ENCODE results near the gene HSPA6.

The HSPA6 gene

GRCh38 chr1:161481624-161482392, 42.5 kb upstream of the HSPA6 start:
- no peaks in the 10 kb centered on the region for H4K20me1 ChIP-seq (ENCODE audit: insufficient read depth, low read length)
- H3F3A ChIP-seq (ENCODE audit: insufficient read depth, low read length), result no peaks in the 10 kb centered on the region
- H3K79me2 ChIP-seq (ENCODE audit: insufficient read depth, low read length), result no peaks in the 10 kb centered on the region
- no peaks in the 10 kb centered on the region for H3K9me2 ChIP-seq (ENCODE audit: low read depth, low read length)
- no peak overlapping the region for H3K27ac ChIP-seq (ENCODE audit: low read depth, low read length, poor library complexity, severe bottlenecking)
- H3K9me3 ChIP-seq (ENCODE audit: low read length), result no peaks in the 10 kb centered on the region
- H3K27me3 ChIP-seq (ENCODE audit: insufficient read depth, low read length), result no peaks in the 10 kb centered on the region
- no peak overlapping the region for H3K9ac ChIP-seq (ENCODE audit: low read length)
- no peak overlapping the region for H3K4me3 ChIP-seq (ENCODE audit: low read depth, low read length, poor library complexity, severe bottlenecking)
- TF ChIP-seq CTCF (IDR thresholded peaks at IDR 0.05; ENCODE audit: low read length), result no peak
- no peak for TF ChIP-seq EZH2 (IDR thresholded peaks at IDR 0.05; ENCODE audit: borderline replicate concordance, low read length)
- no peak overlapping the region for H3K4me2 ChIP-seq (ENCODE audit: low read length)
- no peak overlapping the region for H2AFZ ChIP-seq (ENCODE audit: low read length)
- H3K36me3 ChIP-seq (ENCODE audit: insufficient read depth, low read length), result no peaks in the 10 kb centered on the region
- H3K4me1 ChIP-seq (ENCODE audit: insufficient read depth, low read length, severe bottlenecking), result no peaks in the 10 kb centered on the region

- Histone ChIP-seq H3K4me1 (ENCODE audit: insufficient read depth, low read length, severe bottlenecking) (no peaks in the 10 kb centered on the region), H3K36me3 (ENCODE audit: insufficient read depth, low read length) (no peaks in the 10 kb centered on the region), H3F3A (ENCODE audit: insufficient read depth, low read length) (no peaks in the 10 kb centered on the region), H3K4me3 (ENCODE audit: low read depth, low read length, poor library complexity, severe bottlenecking) (no peak overlapping the region), H3K4me2 (ENCODE audit: low read length) (no peak overlapping the region), H3K27ac (ENCODE audit: low read depth, low read length, poor library complexity, severe bottlenecking) (no peak overlapping the region), H3K9me2 (ENCODE audit: low read depth, low read length) (no peaks in the 10 kb centered on the region), H4K20me1 (ENCODE audit: insufficient read depth, low read length) (no peaks in the 10 kb centered on the region), H3K79me2 (ENCODE audit: insufficient read depth, low read length) (no peaks in the 10 kb centered on the region), H3K27me3 (ENCODE audit: insufficient read depth, low read length) (no peaks in the 10 kb centered on the region), H3K9me3 (ENCODE audit: low read length) (no peaks in the 10 kb centered on the region), H2AFZ (ENCODE audit: low read length) (no peak overlapping the region), H3K9ac (ENCODE audit: low read length) (no peak overlapping the region)
- TF ChIP-seq EZH2 (IDR thresholded peaks at IDR 0.05; ENCODE audit: borderline replicate concordance, low read length) (no peak), CTCF (IDR thresholded peaks at IDR 0.05; ENCODE audit: low read length) (no peak)
These were observed 41.7 kb upstream of the HSPA6 start for GRCh38 chr1:161482610-161483009.

- H4K20me1 ChIP-seq (ENCODE audit: insufficient read depth, low read length), result no peaks in the 10 kb centered on the region
- no peak overlapping the region for H3K4me2 ChIP-seq (ENCODE audit: low read length)
- H3K27ac ChIP-seq (ENCODE audit: low read depth, low read length, poor library complexity, severe bottlenecking), result no peak overlapping the region
- no peaks in the 10 kb centered on the region for H3K79me2 ChIP-seq (ENCODE audit: insufficient read depth, low read length)
- H3F3A ChIP-seq (ENCODE audit: insufficient read depth, low read length), result no peaks in the 10 kb centered on the region
- no peaks in the 10 kb centered on the region for H3K9me2 ChIP-seq (ENCODE audit: low read depth, low read length)
- H3K4me3 ChIP-seq (ENCODE audit: low read depth, low read length, poor library complexity, severe bottlenecking), result no peak overlapping the region
- H2AFZ ChIP-seq (ENCODE audit: low read length), result no peak overlapping the region
- TF ChIP-seq CTCF (IDR thresholded peaks at IDR 0.05; ENCODE audit: low read length) (no peak), EZH2 (IDR thresholded peaks at IDR 0.05; ENCODE audit: borderline replicate concordance, low read length) (no peak)
- H3K9ac ChIP-seq (ENCODE audit: low read length), result no peak overlapping the region
- no peaks in the 10 kb centered on the region for H3K27me3 ChIP-seq (ENCODE audit: insufficient read depth, low read length)
- no peaks in the 10 kb centered on the region for H3K36me3 ChIP-seq (ENCODE audit: insufficient read depth, low read length)
- no peaks in the 10 kb centered on the region for H3K4me1 ChIP-seq (ENCODE audit: insufficient read depth, low read length, severe bottlenecking)
- H3K9me3 ChIP-seq (ENCODE audit: low read length), result no peaks in the 10 kb centered on the region
These were observed 41.0 kb upstream of the HSPA6 start for GRCh38 chr1:161483361-161483760.
